HepG2 (cell line): ENCODE data around the gene ZFP36L2. TPM values are rescaled to one million over a fixed set of nuclear protein-coding genes. Genes with fewer than 3 reads are reported as not detected.

Source experiments
- HIVEP1 ChIP-seq: sonication (generic); formaldehyde crosslinking; IDR thresholded peaks from 2 replicates; pipeline ENCODE4 v1.4.0; 2020; ENCODE audit warnings: mild to moderate bottlenecking, missing genetic modification reagents
- NFYB ChIP-seq: sonication (generic); formaldehyde crosslinking; IDR thresholded peaks from 2 replicates; pipeline ENCODE4 v1.4.0; 2020; ENCODE audit warnings: missing genetic modification reagents
- NR2C2 ChIP-seq: sonication (generic); formaldehyde crosslinking; IDR thresholded peaks from 2 replicates; pipeline ENCODE4 v1.4.0; 2020; ENCODE audit warnings: missing genetic modification reagents, mild to moderate bottlenecking, moderate library complexity, borderline replicate concordance
- PITX1 ChIP-seq: sonication (generic); formaldehyde crosslinking; IDR thresholded peaks from 2 replicates; pipeline ENCODE4 v1.5.1; 2020; ENCODE audit warnings: mild to moderate bottlenecking, missing genetic modification reagents
- SNRNP70 ChIP-seq: fragments of 200-400 bp; formaldehyde crosslinking; IDR thresholded peaks from 2 replicates; pipeline ENCODE4 v1.6.1; 2017; ENCODE audit warnings: mild to moderate bottlenecking, low read depth, low read length, moderate library complexity
- SRY ChIP-seq: sonication (generic); formaldehyde crosslinking; IDR thresholded peaks from 2 replicates; pipeline ENCODE4 v1.8.0; 2022; ENCODE audit warnings: mild to moderate bottlenecking, missing genetic modification reagents
- ZBTB21 ChIP-seq: sonication (generic); formaldehyde crosslinking; IDR thresholded peaks from 2 replicates; pipeline ENCODE4 v1.4.0; 2020; ENCODE audit warnings: missing genetic modification reagents
- ZMYM2 ChIP-seq: sonication (generic); formaldehyde crosslinking; IDR thresholded peaks from 2 replicates; pipeline ENCODE4 v1.8.0; 2022; ENCODE audit warnings: mild to moderate bottlenecking, missing genetic modification reagents
- ZNF136 ChIP-seq: sonication (generic); formaldehyde crosslinking; IDR thresholded peaks from 2 replicates; pipeline ENCODE4 v1.8.1; 2022; ENCODE audit warnings: low read depth, mild to moderate bottlenecking, moderate library complexity, missing genetic modification reagents
- ZNF331 ChIP-seq: sonication (generic); formaldehyde crosslinking; IDR thresholded peaks from 2 replicates; pipeline ENCODE4 v1.4.0; 2020; ENCODE audit warnings: missing genetic modification reagents
- ZNF501 ChIP-seq: sonication (generic); formaldehyde crosslinking; IDR thresholded peaks from 2 replicates; pipeline ENCODE4 v1.5.1; 2020; ENCODE audit warnings: mild to moderate bottlenecking, moderate library complexity, missing genetic modification reagents
- ZNF773 ChIP-seq: sonication (generic); formaldehyde crosslinking; IDR thresholded peaks from 2 replicates; pipeline ENCODE4 v1.4.0; 2020; ENCODE audit warnings: missing genetic modification reagents, borderline replicate concordance
- polyA plus RNA-seq, 8 experiments: library from polyadenylated mRNA; depleted of rRNA in 3 of 8; stranded (reverse) in 7 of 8; unstranded in 1 of 8; fragments of >200 nt; fragmentation: Illumina TruSeq in 4 of 8; extraction: Trizol in 4 of 8; gene quantifications; 2 replicates each; pipeline versions ENCODE4 v1.2.1 to v1.2.3, GENCODE V29; 2011 to 2016; ENCODE audit warnings: low read depth in 4 of 8, missing spikeins in 1 of 8, mixed read lengths in 1 of 8; ENCODE audit not compliant: insufficient read depth in 1 of 8
- total RNA-seq, 5 experiments: library from RNA; depleted of rRNA; stranded (reverse); fragments of >200 nt; fragmentation: Illumina TruSeq; extraction: Trizol; gene quantifications; 2 replicates each; pipeline ENCODE4 v1.2.3, GENCODE V29; 2016; ENCODE audit warnings: low read depth in 1 of 5
- TF ChIP-seq, protein P1 (sequence below): sonication (generic); formaldehyde crosslinking; IDR thresholded peaks from 2 replicates; pipeline ENCODE4 v1.4.0; 2020; ENCODE audit warnings: missing genetic modification reagents
- TF ChIP-seq, protein P2 (sequence below): IDR thresholded peaks from 2 replicates; pipeline ENCODE4 v1.4.0; 2020; ENCODE audit warnings: mild to moderate bottlenecking, missing genetic modification reagents
- TF ChIP-seq, protein P3 (sequence below): sonication (generic); formaldehyde crosslinking; IDR thresholded peaks from 2 replicates; pipeline ENCODE4 v1.4.0; 2020; ENCODE audit warnings: mild to moderate bottlenecking, missing genetic modification reagents
- TF ChIP-seq, protein P4 (sequence below): sonication (generic); formaldehyde crosslinking; IDR thresholded peaks from 2 replicates; pipeline ENCODE4 v1.4.0; 2020; ENCODE audit warnings: missing genetic modification reagents, borderline replicate concordance
- TF ChIP-seq, protein P5 (sequence below): sonication (generic); formaldehyde crosslinking; IDR thresholded peaks from 2 replicates; pipeline ENCODE4 v1.4.0; 2020; ENCODE audit warnings: missing genetic modification reagents

ZFP36L2 gene
- total and polyA plus RNA-seq, 2 of the 13 experiments (the other 11 are each of a cell fraction or from before 2014, with no cell fraction given), result 11.2 to 21.8 TPM

DNA sequence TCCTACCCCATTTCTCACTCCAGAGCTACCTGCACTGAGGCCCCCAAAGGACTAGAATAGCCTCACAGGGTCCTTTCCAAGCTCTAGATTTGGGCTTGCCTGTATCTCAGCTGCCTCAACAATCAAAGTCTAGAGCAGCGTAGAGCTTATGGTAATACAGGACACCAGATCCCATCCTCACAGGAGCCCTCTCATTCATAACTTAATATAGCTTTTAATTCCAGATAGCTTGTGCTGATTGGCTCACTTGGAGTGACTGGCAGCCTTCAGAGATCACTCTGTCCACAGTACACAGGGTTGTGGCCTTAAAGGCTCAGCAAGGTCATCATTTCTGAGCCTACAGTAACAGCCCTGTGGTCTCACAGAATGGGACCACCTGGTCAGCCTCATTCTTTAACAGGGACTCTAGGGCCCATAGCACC is 51.4 kb downstream of the ZFP36L2 start (continued):
- TF ChIP-seq ZNF773 (CRISPR knock-in tag) (no peak), SNRNP70 (no peak), ZNF136 (no peak), ZNF331 (CRISPR knock-in tag) (no peak), HIVEP1 (no peak), NFYB (CRISPR knock-in tag) (peak; percentile 60; the same call in 1 of the 2 replicates), ZMYM2 (CRISPR knock-in tag) (no peak), ZNF501 (CRISPR knock-in tag) (peak; percentile 14; the same call in 1 of the 2 replicates), NR2C2 (CRISPR knock-in tag) (no peak), ZBTB21 (CRISPR knock-in tag) (no peak), SRY (CRISPR knock-in tag) (no peak), PITX1 (CRISPR knock-in tag) (no peak)
- TF ChIP-seq, protein P1, sequence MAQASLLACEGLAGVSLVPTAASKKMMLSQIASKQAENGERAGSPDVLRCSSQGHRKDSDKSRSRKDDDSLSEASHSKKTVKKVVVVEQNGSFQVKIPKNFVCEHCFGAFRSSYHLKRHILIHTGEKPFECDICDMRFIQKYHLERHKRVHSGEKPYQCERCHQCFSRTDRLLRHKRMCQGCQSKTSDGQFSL, result no peak
- TF ChIP-seq, protein P2, sequence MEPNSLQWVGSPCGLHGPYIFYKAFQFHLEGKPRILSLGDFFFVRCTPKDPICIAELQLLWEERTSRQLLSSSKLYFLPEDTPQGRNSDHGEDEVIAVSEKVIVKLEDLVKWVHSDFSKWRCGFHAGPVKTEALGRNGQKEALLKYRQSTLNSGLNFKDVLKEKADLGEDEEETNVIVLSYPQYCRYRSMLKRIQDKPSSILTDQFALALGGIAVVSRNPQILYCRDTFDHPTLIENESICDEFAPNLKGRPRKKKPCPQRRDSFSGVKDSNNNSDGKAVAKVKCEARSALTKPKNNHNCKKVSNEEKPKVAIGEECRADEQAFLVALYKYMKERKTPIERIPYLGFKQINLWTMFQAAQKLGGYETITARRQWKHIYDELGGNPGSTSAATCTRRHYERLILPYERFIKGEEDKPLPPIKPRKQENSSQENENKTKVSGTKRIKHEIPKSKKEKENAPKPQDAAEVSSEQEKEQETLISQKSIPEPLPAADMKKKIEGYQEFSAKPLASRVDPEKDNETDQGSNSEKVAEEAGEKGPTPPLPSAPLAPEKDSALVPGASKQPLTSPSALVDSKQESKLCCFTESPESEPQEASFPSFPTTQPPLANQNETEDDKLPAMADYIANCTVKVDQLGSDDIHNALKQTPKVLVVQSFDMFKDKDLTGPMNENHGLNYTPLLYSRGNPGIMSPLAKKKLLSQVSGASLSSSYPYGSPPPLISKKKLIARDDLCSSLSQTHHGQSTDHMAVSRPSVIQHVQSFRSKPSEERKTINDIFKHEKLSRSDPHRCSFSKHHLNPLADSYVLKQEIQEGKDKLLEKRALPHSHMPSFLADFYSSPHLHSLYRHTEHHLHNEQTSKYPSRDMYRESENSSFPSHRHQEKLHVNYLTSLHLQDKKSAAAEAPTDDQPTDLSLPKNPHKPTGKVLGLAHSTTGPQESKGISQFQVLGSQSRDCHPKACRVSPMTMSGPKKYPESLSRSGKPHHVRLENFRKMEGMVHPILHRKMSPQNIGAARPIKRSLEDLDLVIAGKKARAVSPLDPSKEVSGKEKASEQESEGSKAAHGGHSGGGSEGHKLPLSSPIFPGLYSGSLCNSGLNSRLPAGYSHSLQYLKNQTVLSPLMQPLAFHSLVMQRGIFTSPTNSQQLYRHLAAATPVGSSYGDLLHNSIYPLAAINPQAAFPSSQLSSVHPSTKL (CRISPR knock-in tag), result no peak
- TF ChIP-seq, protein P3, sequence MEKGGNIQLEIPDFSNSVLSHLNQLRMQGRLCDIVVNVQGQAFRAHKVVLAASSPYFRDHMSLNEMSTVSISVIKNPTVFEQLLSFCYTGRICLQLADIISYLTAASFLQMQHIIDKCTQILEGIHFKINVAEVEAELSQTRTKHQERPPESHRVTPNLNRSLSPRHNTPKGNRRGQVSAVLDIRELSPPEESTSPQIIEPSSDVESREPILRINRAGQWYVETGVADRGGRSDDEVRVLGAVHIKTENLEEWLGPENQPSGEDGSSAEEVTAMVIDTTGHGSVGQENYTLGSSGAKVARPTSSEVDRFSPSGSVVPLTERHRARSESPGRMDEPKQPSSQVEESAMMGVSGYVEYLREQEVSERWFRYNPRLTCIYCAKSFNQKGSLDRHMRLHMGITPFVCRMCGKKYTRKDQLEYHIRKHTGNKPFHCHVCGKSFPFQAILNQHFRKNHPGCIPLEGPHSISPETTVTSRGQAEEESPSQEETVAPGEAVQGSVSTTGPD (CRISPR knock-in tag), result no peak
- TF ChIP-seq, protein P4, sequence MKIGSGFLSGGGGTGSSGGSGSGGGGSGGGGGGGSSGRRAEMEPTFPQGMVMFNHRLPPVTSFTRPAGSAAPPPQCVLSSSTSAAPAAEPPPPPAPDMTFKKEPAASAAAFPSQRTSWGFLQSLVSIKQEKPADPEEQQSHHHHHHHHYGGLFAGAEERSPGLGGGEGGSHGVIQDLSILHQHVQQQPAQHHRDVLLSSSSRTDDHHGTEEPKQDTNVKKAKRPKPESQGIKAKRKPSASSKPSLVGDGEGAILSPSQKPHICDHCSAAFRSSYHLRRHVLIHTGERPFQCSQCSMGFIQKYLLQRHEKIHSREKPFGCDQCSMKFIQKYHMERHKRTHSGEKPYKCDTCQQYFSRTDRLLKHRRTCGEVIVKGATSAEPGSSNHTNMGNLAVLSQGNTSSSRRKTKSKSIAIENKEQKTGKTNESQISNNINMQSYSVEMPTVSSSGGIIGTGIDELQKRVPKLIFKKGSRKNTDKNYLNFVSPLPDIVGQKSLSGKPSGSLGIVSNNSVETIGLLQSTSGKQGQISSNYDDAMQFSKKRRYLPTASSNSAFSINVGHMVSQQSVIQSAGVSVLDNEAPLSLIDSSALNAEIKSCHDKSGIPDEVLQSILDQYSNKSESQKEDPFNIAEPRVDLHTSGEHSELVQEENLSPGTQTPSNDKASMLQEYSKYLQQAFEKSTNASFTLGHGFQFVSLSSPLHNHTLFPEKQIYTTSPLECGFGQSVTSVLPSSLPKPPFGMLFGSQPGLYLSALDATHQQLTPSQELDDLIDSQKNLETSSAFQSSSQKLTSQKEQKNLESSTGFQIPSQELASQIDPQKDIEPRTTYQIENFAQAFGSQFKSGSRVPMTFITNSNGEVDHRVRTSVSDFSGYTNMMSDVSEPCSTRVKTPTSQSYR, result no peak
- TF ChIP-seq, protein P5, sequence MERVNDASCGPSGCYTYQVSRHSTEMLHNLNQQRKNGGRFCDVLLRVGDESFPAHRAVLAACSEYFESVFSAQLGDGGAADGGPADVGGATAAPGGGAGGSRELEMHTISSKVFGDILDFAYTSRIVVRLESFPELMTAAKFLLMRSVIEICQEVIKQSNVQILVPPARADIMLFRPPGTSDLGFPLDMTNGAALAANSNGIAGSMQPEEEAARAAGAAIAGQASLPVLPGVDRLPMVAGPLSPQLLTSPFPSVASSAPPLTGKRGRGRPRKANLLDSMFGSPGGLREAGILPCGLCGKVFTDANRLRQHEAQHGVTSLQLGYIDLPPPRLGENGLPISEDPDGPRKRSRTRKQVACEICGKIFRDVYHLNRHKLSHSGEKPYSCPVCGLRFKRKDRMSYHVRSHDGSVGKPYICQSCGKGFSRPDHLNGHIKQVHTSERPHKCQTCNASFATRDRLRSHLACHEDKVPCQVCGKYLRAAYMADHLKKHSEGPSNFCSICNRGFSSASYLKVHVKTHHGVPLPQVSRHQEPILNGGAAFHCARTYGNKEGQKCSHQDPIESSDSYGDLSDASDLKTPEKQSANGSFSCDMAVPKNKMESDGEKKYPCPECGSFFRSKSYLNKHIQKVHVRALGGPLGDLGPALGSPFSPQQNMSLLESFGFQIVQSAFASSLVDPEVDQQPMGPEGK (CRISPR knock-in tag), result no peak
